ENCODE measurements around the gene TMEM119. TPM values are rescaled to one million over a fixed set of nuclear protein-coding genes. Genes with fewer than 3 reads are reported as not detected.

The TMEM119 gene
- total and polyA plus RNA-seq, 2 of the 13 experiments (the other 11 are each of a cell fraction or from before 2014, with no cell fraction given): not detected

- H3K9me3 ChIP-seq (ENCODE audit: low read length): no peaks in the 10 kb centered on the region
- H2AFZ ChIP-seq (ENCODE audit: low read length): no peak overlapping the region
- ATAC-seq: no peak
- peaks cover 18% of the 10 kb centered on the region for H3K4me1 ChIP-seq (ENCODE audit: insufficient read depth, low read length)
- peak overlapping the region; percentile 85 for H3K4me2 ChIP-seq (ENCODE audit: low read depth, low read length)
- H3K27me3 ChIP-seq (ENCODE audit: control insufficient read depth in 1 of 2, insufficient read depth in 2 of 2, low read length in 2 of 2): no peaks in the 10 kb centered on the region; a peak in 1 of 5 replicates
- CTCF ChIA-PET (ENCODE audit: low intra/inter-chr PET ratio, low total read pairs): interaction anchor here (1.4 to 3.9 kb wide), 3 partner anchors 51 to 239 kb away, joined by 4 to 45 read pairs (median 11); no protein-coding TSS in a partner anchor
- POLR2A ChIA-PET: no interaction called here
- 9% methylated on average over 1 of the region's 1 CpG for WGBS (ENCODE audit: low lambda C conversion rate)
- H3K36me3 ChIP-seq (replicated peaks in 1 of 2; ENCODE audit: control insufficient read depth in 1 of 2, insufficient read depth in 2 of 2, low read length in 2 of 2): peaks cover 20 to 48% of the 10 kb centered on the region in 2 experiments
- in situ Hi-C loops (cut with HindIII; ENCODE audit: extremely low pct_ligation_motif_present, low pct_unique_long_range_greater_than_20kb): loop anchor here (10.0 kb wide), 1 partner anchor 241 kb away; no protein-coding TSS in a partner anchor
- H4K20me1 ChIP-seq (ENCODE audit: insufficient read depth, low read length): peaks cover 7% of the 10 kb centered on the region
- H3K79me2 ChIP-seq (ENCODE audit: insufficient read depth, low read length): peaks cover 40% of the 10 kb centered on the region
- no TSS peak for BruUV-seq (replicated peaks)
- no peak for DNase-seq (ENCODE audit: low spot score)
- H3K9ac ChIP-seq (ENCODE audit: insufficient read depth, low read depth, low read length): peak overlapping the region; percentile 92; the same call in 1 of the 2 replicates
- FAIRE-seq: no peak
- peak overlapping the region; percentile 92 to 99 (median 96); a peak in 5 of 6 replicates for H3K4me3 ChIP-seq (replicated peaks in 1 of 3; ENCODE audit: insufficient read depth in 1 of 3, low read depth in 2 of 3, low read length in 3 of 3)
- no peak overlapping the region for H3K27ac ChIP-seq (ENCODE audit: extremely low read length, insufficient read depth, low read length)
- TF ChIP-seq PRDM4 (CRISPR knock-in tag; IDR thresholded peaks at IDR 0.05; ENCODE audit: borderline replicate concordance): no peak
- TF ChIP-seq MEF2D (CRISPR knock-in tag; IDR thresholded peaks at IDR 0.05): no peak
- TF ChIP-seq CREB1 (IDR thresholded peaks at IDR 0.05): no peak
- 0 out of 2 replicates have a peak, but pooled peaks have one; percentile 15 for TF ChIP-seq CREB1 (CRISPR knock-in tag; IDR thresholded peaks at IDR 0.05)
- TF ChIP-seq ZNF761 (CRISPR knock-in tag; conservative IDR thresholded peaks at IDR 0.05): 0 out of 2 replicates have a peak, but pooled peaks have one; percentile 12
- peak; percentile 5; the same call in 1 of the 2 replicates for TF ChIP-seq GZF1 (CRISPR knock-in tag; IDR thresholded peaks at IDR 0.05)
- TF ChIP-seq IKZF5 (CRISPR knock-in tag; IDR thresholded peaks at IDR 0.05): no peak
- TF ChIP-seq FOXK2 (IDR thresholded peaks at IDR 0.05): no peak
- no peak for TF ChIP-seq ZFYVE20 (CRISPR knock-in tag; IDR thresholded peaks at IDR 0.05; ENCODE audit: borderline replicate concordance, low read depth)
- no peak for TF ChIP-seq ZNF615 (CRISPR knock-in tag; IDR thresholded peaks at IDR 0.05; ENCODE audit: borderline replicate concordance)
- TF ChIP-seq GATAD1 (CRISPR knock-in tag; IDR thresholded peaks at IDR 0.05): no peak
- TF ChIP-seq ZNF619 (CRISPR knock-in tag; IDR thresholded peaks at IDR 0.05): no peak
- TF ChIP-seq TAF15 (IDR thresholded peaks at IDR 0.05; ENCODE audit: low read depth, low read length, poor library complexity, severe bottlenecking): no peak
- intact Hi-C loops (cut with micrococcal nuclease; ENCODE audit: unreplicated experiment): loop anchor here (1.0 to 5.0 kb wide), 5 partner anchors 55 to 387 kb away; partner anchors contain the start of genes CORO1C and SSH1
These were observed 34.1 kb downstream of the TMEM119 start for GRCh38 chr12:108563804-108564151.
